HFF-Myc (cell line): Measurements from ENCODE around the gene MARCHF11.

Source experiments
- DNase-seq: peaks from one replicate; pipeline ENCODE4 v3.0.0-alpha.2; 2011; ENCODE audit warnings: low read depth; ENCODE audit errors: extremely low read depth
- H3K4me3 ChIP-seq: replicated peaks from 2 replicates; pipeline ENCODE4 v1.5.1; 2011; ENCODE audit warnings: low read depth, mild to moderate bottlenecking, control low read depth, low read length
- CTCF ChIP-seq: IDR thresholded peaks from 2 replicates; pipeline ENCODE4 v1.5.1; 2012; ENCODE audit warnings: mild to moderate bottlenecking, low read depth, low read length, control low read depth; ENCODE audit errors: missing control alignments

Gene MARCHF11

GRCh38 chr5:16115140-16115539, 64.5 kb downstream of the MARCHF11 start:
- H3K4me3 ChIP-seq, result no peak overlapping the region
- no peak for TF ChIP-seq CTCF
- no peak for DNase-seq

GRCh38 chr5:16108418-16108817, 71.2 kb downstream of the MARCHF11 start:
- H3K4me3 ChIP-seq, result no peak overlapping the region
- no peak for TF ChIP-seq CTCF
- DNase-seq, result no peak

GRCh38 chr5:16104961-16105360, 74.6 kb downstream of the MARCHF11 start:
- H3K4me3 ChIP-seq, result no peak overlapping the region
- no peak for TF ChIP-seq CTCF
- no peak for DNase-seq

GRCh38 chr5:16095612-16096011, 84.0 kb downstream of the MARCHF11 start:
- DNase-seq, result no peak
- TF ChIP-seq CTCF, result no peak
- H3K4me3 ChIP-seq, result no peak overlapping the region

- DNase-seq, result no peak
- H3K4me3 ChIP-seq, result no peak overlapping the region
- no peak for TF ChIP-seq CTCF
Measured at GRCh38 chr5:16090270-16090669, 89.3 kb downstream of the MARCHF11 start.

- H3K4me3 ChIP-seq, result no peak overlapping the region
- no peak for DNase-seq
- TF ChIP-seq CTCF, result no peak
Measured at GRCh38 chr5:16082982-16083381, 96.6 kb downstream of the MARCHF11 start.

- no peak overlapping the region for H3K4me3 ChIP-seq
- DNase-seq, result no peak
- no peak for TF ChIP-seq CTCF
Measured at GRCh38 chr5:16082053-16082452, 97.5 kb downstream of the MARCHF11 start.
